HG02798 (cell line): ENCODE results near the gene PARVA.

Experiments used
- ATAC-seq: cut with Tn5 transposase; IDR thresholded peaks from one replicate; pipeline ENCODE4 v1.9.1; 2021; ENCODE audit warnings: mild to moderate bottlenecking; ENCODE audit not compliant: unreplicated experiment, poor library complexity

Gene PARVA

GRCh38 chr11:12542186-12542935 is 165.0 kb downstream of the PARVA start:
- no peak for ATAC-seq

- no peak for ATAC-seq
Observed at GRCh38 chr11:12543596-12544415, 166.4 kb downstream of the PARVA start.

- no peak for ATAC-seq
Observed at GRCh38 chr11:12544986-12545775, 167.8 kb downstream of the PARVA start.

GRCh38 chr11:12546122-12546521 is 168.8 kb downstream of the PARVA start:
- ATAC-seq, result no peak

DNA sequence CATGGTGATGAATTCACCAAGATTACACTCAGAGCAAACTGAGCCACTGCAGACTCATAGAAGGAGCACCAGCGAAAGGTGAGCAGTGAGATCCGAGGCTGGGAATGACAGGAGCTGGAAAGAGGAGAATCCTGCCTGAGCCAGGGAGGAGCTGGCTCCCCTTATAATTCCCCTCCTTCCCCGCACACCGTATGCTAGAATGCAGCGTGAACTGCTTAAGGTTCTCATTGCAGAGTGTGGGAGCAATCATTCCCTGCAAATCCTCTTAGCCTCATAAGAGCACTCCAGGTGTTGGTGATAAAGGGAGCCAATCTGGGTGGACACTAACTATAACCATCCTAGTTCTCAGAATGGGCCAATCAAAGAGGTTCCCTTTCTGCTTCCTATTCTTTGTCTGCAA is 169.3 kb downstream of the PARVA start:
- no peak for ATAC-seq

DNA sequence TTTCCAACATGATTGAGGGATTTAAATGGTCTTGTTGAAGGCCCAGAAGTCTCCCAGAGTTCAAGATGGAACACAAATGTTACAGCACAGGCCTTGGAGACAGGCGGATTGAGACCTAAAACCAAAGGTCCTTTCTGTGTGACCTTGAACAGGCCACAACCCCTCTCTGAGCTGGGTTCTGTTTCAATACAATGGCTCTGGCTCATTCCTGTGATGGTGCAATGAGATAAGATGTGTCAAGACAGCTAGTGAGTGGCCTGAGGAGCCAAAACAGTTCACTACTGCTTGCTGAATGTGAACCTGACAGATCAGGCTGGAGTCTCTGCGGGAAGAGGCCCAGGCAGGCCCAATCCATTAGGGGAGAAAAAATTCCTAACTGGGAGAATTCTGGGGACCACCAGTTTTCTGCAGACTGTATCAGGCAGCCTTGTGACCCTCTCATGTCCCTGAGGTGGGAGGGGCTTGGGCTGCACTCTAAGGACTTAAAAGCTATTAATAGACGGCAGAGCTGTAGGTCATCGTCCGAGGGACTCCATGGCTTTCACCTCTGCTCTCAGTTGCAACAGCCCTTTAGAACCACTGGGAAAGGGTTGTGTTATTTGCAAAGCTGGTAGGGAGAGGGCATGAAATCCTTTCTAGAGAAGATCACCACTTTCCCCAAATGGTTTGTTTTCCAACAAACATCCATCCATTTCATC is 170.7 kb downstream of the PARVA start:
- no peak for ATAC-seq

DNA sequence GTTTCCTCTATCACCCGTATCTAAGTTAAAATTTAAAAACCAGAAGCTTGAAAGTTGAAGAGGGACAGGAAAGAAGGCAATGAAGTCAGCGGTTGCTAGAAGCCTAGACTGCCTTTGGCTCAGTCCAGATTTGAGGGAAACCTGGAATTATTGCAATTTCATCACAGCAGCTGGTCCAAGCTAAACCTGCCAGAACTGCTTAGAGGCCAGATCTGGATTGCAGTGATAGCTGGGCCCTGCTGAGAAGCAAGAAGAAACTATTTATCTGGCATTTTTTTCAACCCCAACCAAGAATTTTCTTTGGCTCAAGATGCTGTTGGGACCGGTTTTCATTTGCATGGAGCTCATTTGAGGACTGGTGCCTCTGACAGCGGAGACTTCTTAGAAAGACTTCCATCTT is 175.3 kb downstream of the PARVA start:
- no peak for ATAC-seq

GRCh38 chr11:12554122-12554521 is 176.8 kb downstream of the PARVA start:
- ATAC-seq, result no peak

DNA sequence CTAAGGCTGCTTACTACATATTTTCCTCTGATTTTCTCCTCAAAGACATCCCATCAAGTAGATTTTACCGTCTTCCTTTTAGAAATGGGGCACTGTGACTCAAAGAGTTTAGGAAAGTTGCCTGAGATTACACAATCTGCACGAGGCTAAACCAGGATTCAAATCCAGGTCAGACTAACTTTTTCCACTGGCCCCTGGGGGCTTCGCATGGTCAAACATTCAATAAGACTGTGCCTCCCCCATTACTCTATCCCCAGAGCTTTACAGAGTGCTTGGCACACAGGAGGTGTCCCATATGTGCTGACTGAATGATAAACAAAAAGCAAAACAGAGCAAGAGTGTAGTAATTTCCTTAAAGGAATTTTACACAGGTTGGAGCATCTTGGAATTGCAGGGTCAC is 178.8 kb downstream of the PARVA start:
- ATAC-seq, result no peak

DNA sequence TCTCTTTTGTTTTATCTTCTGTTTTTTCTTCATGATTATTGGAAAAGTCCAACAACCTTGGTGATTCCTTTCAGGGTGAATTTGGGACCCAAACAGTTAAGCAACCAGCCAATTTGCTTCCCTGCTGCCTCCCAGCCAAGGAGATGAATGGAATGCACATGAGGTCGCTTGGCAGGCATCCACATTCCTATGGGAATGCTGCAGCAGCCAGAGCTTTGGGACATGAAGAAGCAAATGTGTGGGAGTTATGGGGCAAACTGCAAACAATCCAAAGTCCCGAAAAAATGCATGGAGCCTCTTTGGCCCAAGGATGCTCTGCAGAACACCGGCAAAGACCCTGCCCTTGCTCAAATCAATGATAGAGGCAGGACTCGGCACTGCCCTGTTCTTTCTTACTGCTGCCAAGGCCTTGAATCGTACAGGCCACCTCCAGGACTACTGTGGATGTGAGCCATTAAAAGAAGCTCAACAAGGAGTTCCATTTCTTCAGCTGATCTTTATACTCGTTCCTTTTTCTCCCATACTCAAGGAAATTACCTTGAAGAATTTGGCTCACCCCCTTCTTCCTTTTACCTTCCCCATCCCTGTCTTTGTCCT is 179.5 kb downstream of the PARVA start:
- ATAC-seq, result no peak

DNA sequence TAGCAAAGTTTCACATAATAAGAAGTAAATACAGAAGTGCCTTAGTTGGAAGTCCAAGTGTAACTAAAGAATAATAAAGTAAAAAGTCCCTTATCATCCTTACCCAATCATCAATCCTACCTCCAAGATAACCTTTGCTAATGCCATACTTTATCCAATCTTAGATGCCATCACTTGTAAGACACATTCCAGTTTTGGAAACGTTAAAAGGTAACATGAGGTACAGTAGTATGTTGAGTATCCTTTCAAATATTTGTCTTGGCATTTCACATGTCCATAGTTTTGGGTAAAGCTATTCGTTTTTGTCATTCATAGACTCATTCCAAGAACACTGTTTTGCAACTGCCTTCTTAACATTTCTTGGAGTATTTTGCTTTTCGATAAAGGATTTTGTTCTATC is 181.6 kb downstream of the PARVA start:
- ATAC-seq, result no peak

DNA sequence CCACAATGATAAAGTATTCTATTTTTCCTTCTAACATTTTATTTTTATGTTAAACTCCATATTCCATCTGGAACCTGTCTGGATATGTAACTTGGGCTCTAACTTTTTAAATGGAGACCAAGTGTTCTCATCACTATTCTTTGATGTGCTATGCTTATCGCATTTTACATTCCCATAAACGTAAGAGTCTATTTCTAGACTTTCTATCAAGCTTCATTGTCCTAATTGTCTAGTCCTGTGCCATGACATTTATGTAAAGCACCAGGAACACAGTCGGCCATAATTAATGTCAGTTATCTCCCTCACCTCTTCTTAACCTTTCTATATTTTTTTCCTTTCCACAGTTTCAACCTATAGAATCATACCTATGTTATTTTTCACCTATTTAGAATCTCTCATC is 183.0 kb downstream of the PARVA start:
- ATAC-seq, result no peak

DNA sequence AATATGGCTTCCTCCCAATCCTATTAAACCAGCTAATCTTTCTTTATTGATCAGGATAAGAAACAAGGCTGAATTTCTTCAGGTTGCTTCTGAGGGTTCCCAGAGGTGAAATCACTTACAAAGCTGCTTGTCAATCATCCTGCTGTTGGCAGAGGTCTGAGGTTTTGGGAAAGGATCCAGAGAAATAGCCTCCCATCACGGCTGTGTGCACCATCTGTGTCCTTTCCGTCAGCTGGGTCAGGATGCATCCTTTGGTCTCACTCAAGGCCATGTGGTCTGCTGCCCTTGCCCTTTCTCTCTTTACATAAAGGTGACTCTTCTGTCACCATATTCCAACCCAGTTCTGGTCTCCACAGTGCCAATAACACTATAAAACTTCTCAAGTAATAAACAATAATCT is 183.5 kb downstream of the PARVA start:
- no peak for ATAC-seq

GRCh38 chr11:12564012-12564411 is 186.6 kb downstream of the PARVA start:
- no peak for ATAC-seq

- ATAC-seq, result no peak
Observed at GRCh38 chr11:12565406-12565805, 188.0 kb downstream of the PARVA start.

DNA sequence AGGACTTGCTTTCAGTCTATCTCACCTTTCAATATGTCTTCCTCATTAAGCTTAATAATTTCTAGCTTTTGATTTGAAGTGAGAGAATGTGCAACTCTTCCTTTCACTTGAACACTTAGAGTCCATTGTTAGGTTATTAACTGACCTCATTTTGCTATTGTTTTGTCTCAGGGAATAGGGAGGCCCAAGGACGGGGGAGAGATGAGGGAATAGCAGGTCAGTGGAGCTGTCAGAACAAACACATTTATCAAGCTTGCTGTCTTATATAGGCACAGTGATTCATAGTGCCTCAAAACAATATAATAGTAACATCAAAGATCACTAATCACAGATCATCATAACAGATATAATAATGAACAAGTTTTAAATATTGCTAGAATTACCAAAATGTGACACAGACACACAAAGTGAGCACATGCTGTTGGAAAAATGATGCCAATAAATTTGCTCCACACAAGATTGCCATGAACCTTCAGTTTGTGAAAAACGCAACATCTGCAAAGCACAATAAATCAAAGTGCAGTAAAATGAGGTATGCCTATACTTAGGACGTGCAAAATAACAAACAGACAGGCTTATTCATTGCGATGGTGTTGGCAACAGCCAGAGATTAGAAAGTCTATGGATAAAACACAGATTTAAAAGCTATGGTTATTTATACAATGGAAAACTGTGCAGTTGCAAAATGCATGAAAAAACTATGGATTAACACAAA is 190.5 kb downstream of the PARVA start:
- ATAC-seq, result no peak

- ATAC-seq, result no peak
Observed at GRCh38 chr11:12569499-12570425, 192.4 kb downstream of the PARVA start.

DNA sequence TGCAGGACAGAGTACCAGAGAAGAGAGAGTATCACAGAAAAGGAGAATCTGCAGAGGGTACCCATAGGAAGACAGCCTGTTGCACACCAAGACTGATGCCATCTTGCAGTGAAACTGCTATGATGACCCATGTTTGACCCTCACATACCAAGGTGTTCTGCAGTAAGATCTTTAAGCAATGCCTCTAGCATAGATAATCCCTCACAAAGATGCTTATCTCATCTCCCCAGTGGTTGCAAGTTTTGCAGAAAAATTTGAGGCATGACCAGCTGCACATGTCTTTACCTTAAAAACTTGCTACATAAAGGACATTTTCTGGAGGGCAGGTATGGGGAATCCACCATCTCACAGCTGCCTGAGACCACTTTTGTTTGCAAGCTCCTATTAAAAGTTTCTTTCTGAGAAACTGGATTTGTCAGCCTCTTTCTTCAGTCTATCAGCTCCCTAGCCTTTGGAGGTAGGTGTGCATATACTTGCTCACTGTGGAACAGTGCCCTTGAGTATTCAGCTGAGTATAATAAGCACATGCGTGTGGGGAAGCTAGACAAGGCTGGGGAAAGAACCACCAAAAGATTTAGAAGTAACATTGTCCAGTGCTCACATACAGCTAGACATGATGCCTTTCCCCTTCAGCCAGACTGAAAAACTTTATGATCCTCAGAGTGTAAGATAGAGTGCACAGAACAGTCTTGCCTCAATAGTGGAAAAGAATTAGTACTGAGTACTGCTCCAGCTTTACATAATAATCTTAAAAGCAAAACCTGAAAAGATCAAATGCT is 196.5 kb downstream of the PARVA start:
- no peak for ATAC-seq
